ENCODE data around the gene MYO10.

MYO10 gene

GRCh38 chr5:16754086-16754485 is 182.0 kb downstream of the MYO10 start:
- Histone ChIP-seq H2AFZ (ENCODE audit: low read depth, low read length) (no peak overlapping the region), H3K36me3 (replicated peaks; ENCODE audit: low read depth, low read length) (no peaks in the 10 kb centered on the region), H3K4me2 (ENCODE audit: low read length) (no peak overlapping the region), H4K20me1 (ENCODE audit: insufficient read depth, low read length) (no peaks in the 10 kb centered on the region), H3K9ac (ENCODE audit: low read length) (no peak overlapping the region), H3K4me3 (ENCODE audit: low read length) (no peak overlapping the region), H3K79me2 (ENCODE audit: low read length) (no peaks in the 10 kb centered on the region), H3K9me3 (ENCODE audit: insufficient read depth, low read length) (no peaks in the 10 kb centered on the region), H3K27ac (ENCODE audit: low read length) (no peak overlapping the region), H3K4me1 (ENCODE audit: low read length) (peaks cover 22% of the 10 kb centered on the region), H3K27me3 (ENCODE audit: low read depth, low read length) (no peaks in the 10 kb centered on the region)
- TF ChIP-seq EZH2phosphoT487 (IDR thresholded peaks at IDR 0.05; ENCODE audit: low read depth) = no peak
- TF ChIP-seq, protein P1, sequence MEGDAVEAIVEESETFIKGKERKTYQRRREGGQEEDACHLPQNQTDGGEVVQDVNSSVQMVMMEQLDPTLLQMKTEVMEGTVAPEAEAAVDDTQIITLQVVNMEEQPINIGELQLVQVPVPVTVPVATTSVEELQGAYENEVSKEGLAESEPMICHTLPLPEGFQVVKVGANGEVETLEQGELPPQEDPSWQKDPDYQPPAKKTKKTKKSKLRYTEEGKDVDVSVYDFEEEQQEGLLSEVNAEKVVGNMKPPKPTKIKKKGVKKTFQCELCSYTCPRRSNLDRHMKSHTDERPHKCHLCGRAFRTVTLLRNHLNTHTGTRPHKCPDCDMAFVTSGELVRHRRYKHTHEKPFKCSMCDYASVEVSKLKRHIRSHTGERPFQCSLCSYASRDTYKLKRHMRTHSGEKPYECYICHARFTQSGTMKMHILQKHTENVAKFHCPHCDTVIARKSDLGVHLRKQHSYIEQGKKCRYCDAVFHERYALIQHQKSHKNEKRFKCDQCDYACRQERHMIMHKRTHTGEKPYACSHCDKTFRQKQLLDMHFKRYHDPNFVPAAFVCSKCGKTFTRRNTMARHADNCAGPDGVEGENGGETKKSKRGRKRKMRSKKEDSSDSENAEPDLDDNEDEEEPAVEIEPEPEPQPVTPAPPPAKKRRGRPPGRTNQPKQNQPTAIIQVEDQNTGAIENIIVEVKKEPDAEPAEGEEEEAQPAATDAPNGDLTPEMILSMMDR (IDR thresholded peaks at IDR 0.05; ENCODE audit: low read depth, low read length) = no peak

DNA sequence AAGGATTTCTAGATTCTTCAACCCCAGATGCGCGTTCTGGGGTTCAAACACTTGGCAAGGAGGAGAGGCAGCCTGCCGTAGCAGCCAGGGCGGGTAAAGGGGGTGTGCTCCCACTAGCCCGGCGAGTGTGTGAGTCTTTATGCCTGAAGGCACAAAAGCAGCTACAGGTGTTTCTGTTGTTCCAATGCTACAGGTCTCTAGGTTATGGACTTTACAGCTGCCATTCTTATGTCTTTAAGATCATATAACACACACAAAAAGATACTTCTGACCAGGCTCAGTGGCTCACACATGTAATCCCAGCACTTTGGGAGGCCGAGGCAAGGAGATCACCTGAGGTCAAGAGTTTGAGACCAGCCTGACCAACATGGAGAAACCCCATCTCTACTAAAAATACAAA is 185.6 kb downstream of the MYO10 start:
- no peaks in the 10 kb centered on the region for H3K36me3 ChIP-seq (replicated peaks; ENCODE audit: low read depth, low read length)
- no peak overlapping the region for H3K4me3 ChIP-seq (ENCODE audit: low read length)
- no peak overlapping the region for H3K9ac ChIP-seq (ENCODE audit: low read length)
- no peak overlapping the region for H2AFZ ChIP-seq (ENCODE audit: low read depth, low read length)
- H4K20me1 ChIP-seq (ENCODE audit: insufficient read depth, low read length) = no peaks in the 10 kb centered on the region
- no peaks in the 10 kb centered on the region for H3K4me1 ChIP-seq (ENCODE audit: low read length)
- H3K9me3 ChIP-seq (ENCODE audit: insufficient read depth, low read length) = no peaks in the 10 kb centered on the region
- H3K79me2 ChIP-seq (ENCODE audit: low read length) = no peaks in the 10 kb centered on the region
- TF ChIP-seq, protein P1 (IDR thresholded peaks at IDR 0.05; ENCODE audit: low read depth, low read length) = no peak
- TF ChIP-seq EZH2phosphoT487 (IDR thresholded peaks at IDR 0.05; ENCODE audit: low read depth) = no peak
- no peak overlapping the region for H3K4me2 ChIP-seq (ENCODE audit: low read length)
- H3K27me3 ChIP-seq (ENCODE audit: low read depth, low read length) = no peaks in the 10 kb centered on the region
- H3K27ac ChIP-seq (ENCODE audit: low read length) = no peak overlapping the region

- Histone ChIP-seq H3K4me1 (ENCODE audit: low read length) (no peaks in the 10 kb centered on the region), H3K27me3 (ENCODE audit: low read depth, low read length) (no peaks in the 10 kb centered on the region), H3K36me3 (replicated peaks; ENCODE audit: low read depth, low read length) (no peaks in the 10 kb centered on the region), H3K9ac (ENCODE audit: low read length) (no peak overlapping the region), H3K4me3 (ENCODE audit: low read length) (no peak overlapping the region), H3K79me2 (ENCODE audit: low read length) (no peaks in the 10 kb centered on the region), H3K4me2 (ENCODE audit: low read length) (no peak overlapping the region), H3K9me3 (ENCODE audit: insufficient read depth, low read length) (no peaks in the 10 kb centered on the region), H4K20me1 (ENCODE audit: insufficient read depth, low read length) (no peaks in the 10 kb centered on the region), H2AFZ (ENCODE audit: low read depth, low read length) (no peak overlapping the region), H3K27ac (ENCODE audit: low read length) (no peak overlapping the region)
- TF ChIP-seq, protein P1 (IDR thresholded peaks at IDR 0.05; ENCODE audit: low read depth, low read length) = no peak
- TF ChIP-seq EZH2phosphoT487 (IDR thresholded peaks at IDR 0.05; ENCODE audit: low read depth) = no peak
Measured at GRCh38 chr5:16749626-16750025, 186.5 kb downstream of the MYO10 start.

- peaks cover 10% of the 10 kb centered on the region for H3K4me1 ChIP-seq (ENCODE audit: low read length)
- TF ChIP-seq, protein P1 (IDR thresholded peaks at IDR 0.05; ENCODE audit: low read depth, low read length) = no peak
- TF ChIP-seq EZH2phosphoT487 (IDR thresholded peaks at IDR 0.05; ENCODE audit: low read depth) = no peak
- no peak overlapping the region for H3K9ac ChIP-seq (ENCODE audit: low read length)
- H3K4me3 ChIP-seq (ENCODE audit: low read length) = no peak overlapping the region
- no peak overlapping the region for H3K27ac ChIP-seq (ENCODE audit: low read length)
- H2AFZ ChIP-seq (ENCODE audit: low read depth, low read length) = no peak overlapping the region
- H3K79me2 ChIP-seq (ENCODE audit: low read length) = no peaks in the 10 kb centered on the region
- no peaks in the 10 kb centered on the region for H3K36me3 ChIP-seq (replicated peaks; ENCODE audit: low read depth, low read length)
- H4K20me1 ChIP-seq (ENCODE audit: insufficient read depth, low read length) = no peaks in the 10 kb centered on the region
- H3K27me3 ChIP-seq (ENCODE audit: low read depth, low read length) = no peaks in the 10 kb centered on the region
- no peak overlapping the region for H3K4me2 ChIP-seq (ENCODE audit: low read length)
- no peaks in the 10 kb centered on the region for H3K9me3 ChIP-seq (ENCODE audit: insufficient read depth, low read length)
Measured at GRCh38 chr5:16744164-16744880, 191.8 kb downstream of the MYO10 start.

Data from OCI-LY3 (cell line).